HG02623 (cell line): Measurements from ENCODE around the gene GLMP.
A peak's percentile ranks its signal among the peaks of the same experiment; 100 is the strongest.

Experiments used
- ATAC-seq: cut with Tn5 transposase; IDR thresholded peaks from one replicate; pipeline ENCODE4 v1.9.1; 2021; ENCODE audit warnings: moderate library complexity; ENCODE audit not compliant: unreplicated experiment

Gene GLMP

DNA sequence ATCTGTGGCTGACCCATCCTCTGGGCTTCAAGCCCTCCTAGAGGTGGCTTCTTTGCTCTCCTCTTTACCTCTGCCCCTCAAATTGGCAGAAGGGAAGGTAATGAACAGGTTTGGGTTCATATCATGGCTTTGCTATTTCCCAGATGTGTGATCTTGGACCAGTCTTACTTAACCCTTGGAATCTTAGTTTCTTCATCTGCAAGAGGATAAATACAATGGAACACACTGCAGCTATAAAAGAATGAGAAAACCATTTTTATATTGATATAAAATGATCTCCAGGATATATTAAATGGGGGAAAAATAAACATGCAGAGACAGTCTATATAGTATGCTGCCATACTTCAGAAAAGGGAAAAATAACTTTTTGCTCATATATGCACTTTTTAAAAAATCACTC lies 5.6 kb downstream of the GLMP start:
- no peak for ATAC-seq

- ATAC-seq: no peak
These were observed 9.4 kb downstream of the GLMP start for GRCh38 chr1:156286061-156286460.

DNA sequence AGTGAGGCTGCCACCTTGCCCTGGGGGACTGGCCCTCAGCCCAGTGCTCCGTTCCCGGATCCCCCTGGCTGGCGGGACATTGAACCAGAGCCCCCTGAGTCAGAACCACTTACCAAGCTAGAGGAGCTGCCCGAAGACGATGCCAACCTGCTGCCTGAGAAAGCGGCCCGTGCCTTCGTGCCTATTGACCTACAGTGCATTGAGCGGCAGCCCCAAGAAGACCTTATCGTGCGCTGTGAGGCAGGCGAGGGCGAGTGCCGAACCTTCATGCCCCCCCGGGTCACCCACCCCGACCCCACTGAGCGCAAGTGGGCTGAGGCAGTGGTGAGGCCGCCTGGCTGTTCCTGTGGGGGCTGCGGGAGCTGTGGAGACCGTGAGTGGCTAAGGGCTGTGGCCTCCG lies 10.0 kb downstream of the GLMP start:
- no peak for ATAC-seq

GRCh38 chr1:156284757-156285156 lies 10.7 kb downstream of the GLMP start:
- ATAC-seq: no peak

- no peak for ATAC-seq
These were observed 11.4 kb downstream of the GLMP start, which contains the start of gene TMEM79 for GRCh38 chr1:156284112-156284511. TSS of gene TMEM79 (plus strand) at chr1:156284325. CDS start at chr1:156285227, 902 bp downstream.

- ATAC-seq: no peak
These were observed 12.0 kb downstream of the GLMP start for GRCh38 chr1:156283521-156283920.

GRCh38 chr1:156282479-156283222 lies 12.8 kb downstream of the GLMP start, which contains the start of gene SMG5:
TSS of gene SMG5 (minus strand) at chr1:156282825. CDS start at chr1:156282680, 145 bp downstream.
- ATAC-seq: peak; percentile 77

DNA sequence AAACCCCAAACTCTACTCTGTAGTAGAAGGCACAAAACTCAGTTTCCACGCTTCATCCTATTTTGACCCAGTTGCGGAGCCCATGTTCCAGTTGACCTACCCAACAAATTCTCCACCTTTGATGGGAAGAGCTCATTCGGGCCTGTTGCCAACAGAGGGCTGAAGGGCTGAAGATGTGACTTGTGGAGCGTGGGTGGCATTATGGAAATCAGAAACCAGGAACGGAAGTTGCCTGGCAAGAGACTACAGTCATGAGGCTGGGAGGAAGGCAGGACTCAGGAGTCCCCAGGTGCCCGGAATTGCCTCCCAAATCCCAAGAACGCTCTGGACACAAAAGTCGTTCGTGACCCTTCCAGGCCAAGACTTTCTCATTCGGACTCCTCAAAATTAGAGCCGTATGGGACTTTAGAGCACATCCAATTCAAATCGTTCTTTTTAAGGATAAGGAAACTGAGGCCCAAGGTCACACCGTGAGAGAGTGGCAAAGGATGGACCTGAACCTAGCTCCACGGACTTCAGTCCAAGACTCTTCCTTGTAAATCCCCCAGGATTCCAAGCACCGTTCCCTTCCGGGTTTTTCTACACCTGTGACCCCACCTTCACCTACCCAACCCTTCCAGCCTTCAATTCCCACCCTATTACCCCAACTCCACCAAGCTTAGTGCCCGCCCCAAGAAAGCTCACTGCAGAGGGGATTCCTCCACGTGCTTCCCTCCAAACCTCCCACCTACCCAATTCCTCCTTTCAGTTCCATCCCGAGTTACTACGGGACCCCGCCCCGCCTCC lies 13.6 kb downstream of the GLMP start:
- no peak for ATAC-seq

GRCh38 chr1:156281281-156281680 lies 14.2 kb downstream of the GLMP start:
- ATAC-seq: peak; percentile 31

DNA sequence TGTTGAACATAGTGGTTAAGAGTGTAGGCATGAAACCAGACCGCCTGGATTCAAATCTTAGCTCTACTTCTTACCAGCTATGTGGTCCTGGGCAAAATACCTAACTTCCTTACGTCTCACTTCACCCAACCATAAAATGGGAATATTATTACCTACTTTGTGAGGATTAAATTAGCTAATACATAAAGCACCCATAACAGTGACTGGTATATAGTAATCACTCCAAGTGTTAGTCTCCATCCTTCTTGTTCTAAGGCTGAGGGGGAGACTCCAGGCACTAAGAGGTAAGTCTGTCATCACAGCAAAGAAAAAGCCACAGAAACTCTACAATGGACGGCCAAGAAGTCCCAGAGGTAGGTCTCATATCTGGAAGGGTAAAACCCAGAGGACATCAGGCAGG lies 15.6 kb downstream of the GLMP start:
- ATAC-seq: no peak

- ATAC-seq: no peak
These were observed 18.5 kb downstream of the GLMP start for GRCh38 chr1:156276966-156277381.

- ATAC-seq: no peak
These were observed 18.9 kb downstream of the GLMP start for GRCh38 chr1:156276532-156276931.

- ATAC-seq: no peak
These were observed 25.2 kb downstream of the GLMP start for GRCh38 chr1:156270314-156270713.

GRCh38 chr1:156268336-156268735 lies 27.1 kb downstream of the GLMP start:
- ATAC-seq: no peak

DNA sequence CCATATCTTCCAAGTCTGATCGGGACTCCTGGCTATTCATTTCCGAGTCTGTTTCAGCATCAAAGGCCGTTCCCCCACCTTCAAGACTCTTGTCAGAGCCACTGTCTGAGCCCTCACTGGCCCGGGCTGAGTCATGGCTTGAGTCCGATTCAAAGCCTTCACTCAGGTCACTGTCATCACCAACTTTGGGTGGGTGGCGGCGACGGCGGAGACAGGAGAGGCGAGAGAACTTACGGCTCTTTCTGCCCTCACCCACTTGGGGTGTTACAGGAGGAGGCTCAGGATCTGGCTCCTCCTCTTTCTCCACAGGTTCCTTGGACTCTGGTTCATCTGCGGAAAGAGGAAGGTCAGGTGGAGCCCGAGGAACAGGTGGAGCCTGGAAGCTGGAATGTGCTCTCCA lies 29.4 kb downstream of the GLMP start:
- ATAC-seq: no peak

DNA sequence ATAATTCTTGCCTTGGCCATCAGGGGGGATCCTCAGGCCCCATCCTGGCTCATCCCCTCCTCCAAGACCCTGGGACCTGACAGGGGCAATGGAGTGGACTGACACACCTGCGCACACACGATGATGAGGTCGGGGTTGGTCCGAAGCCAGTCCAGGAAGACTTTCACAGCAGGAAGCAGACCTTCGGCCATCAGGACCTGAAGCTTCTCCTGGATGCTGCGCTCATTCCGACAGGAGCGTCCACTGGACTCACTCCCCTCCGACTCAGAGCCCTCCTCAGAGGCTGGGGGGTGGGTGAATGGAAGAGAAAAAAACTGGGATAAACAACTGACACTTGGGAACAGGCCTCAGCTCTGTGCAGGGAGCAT lies 32.2 kb downstream of the GLMP start:
- ATAC-seq: no peak

- no peak for ATAC-seq
These were observed 32.8 kb downstream of the GLMP start for GRCh38 chr1:156262461-156263287.

- no peak for ATAC-seq
These were observed 34.6 kb downstream of the GLMP start for GRCh38 chr1:156260896-156261295.

DNA sequence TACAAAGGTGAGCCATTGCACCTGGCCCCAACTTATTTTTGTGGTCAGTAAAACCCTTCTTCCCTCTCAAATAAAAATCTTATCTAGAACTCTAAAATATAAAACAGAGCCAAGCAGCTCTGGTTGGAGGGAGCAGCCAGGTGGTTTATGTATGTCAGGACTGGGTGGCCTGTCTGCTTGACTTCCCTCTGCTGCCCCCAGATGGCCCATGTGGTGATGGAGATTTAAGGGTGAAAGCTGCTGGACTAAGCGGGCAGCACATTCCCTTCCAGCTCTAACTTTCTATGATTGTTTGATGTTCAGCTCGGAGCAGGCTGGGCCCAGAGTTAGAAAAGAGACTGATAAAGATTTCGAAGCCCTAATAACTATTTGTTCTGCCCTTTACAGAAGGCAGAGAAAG lies 35.7 kb downstream of the GLMP start:
- ATAC-seq: no peak

GRCh38 chr1:156258859-156259258 lies 36.6 kb downstream of the GLMP start:
- no peak for ATAC-seq

DNA sequence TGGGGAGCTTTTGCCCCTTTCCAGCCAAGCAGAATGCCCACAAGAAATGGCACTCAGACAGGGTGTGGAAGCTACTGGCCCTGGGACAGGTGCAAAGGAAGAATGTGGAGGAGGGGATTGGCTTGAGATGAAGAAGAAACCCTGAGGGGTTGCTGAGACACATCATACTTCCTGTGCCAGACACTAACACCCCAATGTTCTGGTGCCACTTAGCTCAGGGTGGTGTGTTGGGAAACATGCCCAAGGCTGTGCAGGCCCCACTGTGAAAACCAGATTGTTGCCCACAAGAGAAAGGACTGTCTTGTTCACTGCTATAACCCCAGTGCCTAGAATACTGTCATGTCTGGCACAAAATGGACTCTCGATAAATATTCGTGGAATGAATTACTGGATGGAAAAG lies 37.8 kb downstream of the GLMP start:
- ATAC-seq: no peak
